HEK293 (cell line): Measurements from ENCODE around the gene RNPEP.

Experiments used
- CTCF ChIA-PET: fragments of 350-600 bp; formaldehyde crosslinking; extraction: SDS; loops from one replicate; lab custom pipeline; 2021; ENCODE audit warnings: antibody characterized with exemption; lab: Yijun Ruan, JAX
- POLR2A ChIA-PET: fragments of 300-600 bp; formaldehyde crosslinking; extraction: SDS; loops from one replicate; lab custom pipeline; 2020; ENCODE audit warnings: antibody characterized with exemption, inconsistent platforms; lab: Yijun Ruan, JAX
- H3K27ac ChIP-seq: fragments of 200-500 bp; sonication (Bioruptor generic); 2 replicates; pipeline ENCODE4 v1.5.1; 2014; ENCODE audit warnings: low read depth, low read length, control low read depth, inconsistent platforms; ENCODE audit errors: extremely low read depth
- H3K36me3 ChIP-seq, 2 experiments: fragments of 200-500 bp in 1 of 2; sonication (Bioruptor generic) in 1 of 2; 1 replicate in 1 of 2; 2 replicates in 1 of 2; pipeline ENCODE4 v1.5.1; 2014 to 2017; ENCODE audit warnings: inconsistent platforms in 2 of 2, low read length in 2 of 2; ENCODE audit not compliant: control insufficient read depth in 2 of 2, insufficient read depth in 1 of 2
- H3K4me1 ChIP-seq: fragments of 200-500 bp; sonication (Bioruptor generic); 2 replicates; pipeline ENCODE4 v1.5.1; 2014; ENCODE audit warnings: mild to moderate bottlenecking, low read length, inconsistent platforms; ENCODE audit not compliant: control insufficient read depth, insufficient read depth
- H3K4me3 ChIP-seq: 2 replicates; pipeline ENCODE4 v1.5.1; 2011; ENCODE audit warnings: low read depth, mild to moderate bottlenecking, control low read depth, low read length, moderate library complexity
- H3K9me3 ChIP-seq: fragments of 200-500 bp; sonication (Bioruptor generic); 2 replicates; pipeline ENCODE4 v1.5.1; 2014; ENCODE audit warnings: low read depth, low read length, inconsistent platforms; ENCODE audit not compliant: control insufficient read depth, insufficient read depth
- BCL11A ChIP-seq: fragments of 450-650 bp; formaldehyde crosslinking; IDR thresholded peaks from 2 replicates; pipeline ENCODE4 v1.5.1; 2016; ENCODE audit warnings: low read depth, missing biosample characterization, missing genetic modification characterization
- ZBTB17 ChIP-seq: fragments of 450-650 bp; formaldehyde crosslinking; IDR thresholded peaks from 2 replicates; pipeline ENCODE4 v1.5.1; 2016; ENCODE audit warnings: missing biosample characterization, missing genetic modification characterization
- ZBTB26 ChIP-seq: fragments of 450-650 bp; formaldehyde crosslinking; optimal IDR thresholded peaks from 2 replicates; pipeline ENCODE3; 2016; ENCODE audit warnings: missing biosample characterization, mild to moderate bottlenecking, missing genetic modification characterization
- ZBTB48 ChIP-seq: fragments of 450-650 bp; formaldehyde crosslinking; IDR thresholded peaks from 2 replicates; pipeline ENCODE4 v1.5.1; 2016; ENCODE audit warnings: missing biosample characterization, missing genetic modification characterization
- ZNF121 ChIP-seq: fragments of 450-650 bp; formaldehyde crosslinking; IDR thresholded peaks from 2 replicates; pipeline ENCODE4 v1.5.1; 2016; ENCODE audit warnings: missing biosample characterization, missing genetic modification characterization
- ZNF132 ChIP-seq: fragments of 450-650 bp; formaldehyde crosslinking; IDR thresholded peaks from 2 replicates; pipeline ENCODE4 v1.5.1; 2017; ENCODE audit warnings: missing biosample characterization, missing genetic modification characterization, borderline replicate concordance
- ZNF280C ChIP-seq: fragments of 450-650 bp; formaldehyde crosslinking; IDR thresholded peaks from 2 replicates; pipeline ENCODE4 v1.5.1; 2016; ENCODE audit warnings: missing biosample characterization, missing genetic modification characterization
- ZNF366 ChIP-seq: fragments of 450-650 bp; formaldehyde crosslinking; conservative IDR thresholded peaks from 2 replicates; pipeline ENCODE4 v1.5.1; 2016; ENCODE audit warnings: missing biosample characterization, missing genetic modification characterization
- ZNF398 ChIP-seq: fragments of 450-650 bp; formaldehyde crosslinking; IDR thresholded peaks from 2 replicates; pipeline ENCODE4 v1.5.1; 2017; ENCODE audit warnings: missing biosample characterization, missing genetic modification characterization
- ZNF549 ChIP-seq: fragments of 450-650 bp; IDR thresholded peaks from 2 replicates; pipeline ENCODE4 v1.5.1; 2018; ENCODE audit warnings: missing biosample characterization, missing genetic modification characterization, mild to moderate bottlenecking, inconsistent platforms, moderate library complexity
- ZNF580 ChIP-seq: fragments of 450-650 bp; formaldehyde crosslinking; IDR thresholded peaks from 2 replicates; pipeline ENCODE4 v1.5.1; 2016; ENCODE audit warnings: missing biosample characterization, missing genetic modification characterization
- ZNF621 ChIP-seq: fragments of 450-650 bp; formaldehyde crosslinking; IDR thresholded peaks from 2 replicates; pipeline ENCODE4 v1.5.1; 2017; ENCODE audit warnings: missing biosample characterization, missing genetic modification characterization
- ZNF776 ChIP-seq: fragments of 450-650 bp; formaldehyde crosslinking; IDR thresholded peaks from 2 replicates; pipeline ENCODE4 v1.5.0; 2017; ENCODE audit warnings: missing biosample characterization, missing genetic modification characterization, borderline replicate concordance
- ZSCAN23 ChIP-seq: fragments of 450-650 bp; formaldehyde crosslinking; IDR thresholded peaks from 2 replicates; pipeline ENCODE4 v1.5.1; 2016; ENCODE audit warnings: missing biosample characterization, missing genetic modification characterization
- TF ChIP-seq, protein P1 (sequence below): fragments of 450-650 bp; formaldehyde crosslinking; IDR thresholded peaks from 2 replicates; pipeline ENCODE4 v1.5.1; 2016; ENCODE audit warnings: missing biosample characterization, missing genetic modification characterization

Gene RNPEP

DNA sequence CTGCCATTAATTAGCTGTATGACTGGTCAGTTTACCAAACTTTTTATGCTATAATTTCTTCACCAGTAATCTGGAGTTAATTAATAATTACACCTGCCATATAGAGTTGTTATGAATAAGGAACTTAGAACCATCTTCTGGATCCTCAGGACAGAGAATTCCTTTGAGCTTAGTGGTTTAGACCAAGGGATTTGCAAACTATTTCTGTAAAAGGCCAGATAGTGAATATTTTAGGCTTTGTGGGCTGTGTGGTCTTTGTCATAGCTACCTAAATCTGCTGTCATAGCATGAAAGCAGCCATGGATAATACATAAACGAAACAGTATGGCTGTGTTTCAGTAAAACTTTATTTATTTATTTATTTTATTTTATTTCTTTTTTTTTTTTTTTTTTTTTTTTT, 18.2 kb upstream of the RNPEP start (continued):
- TF ChIP-seq ZNF398 (tag by site-specific recombination) (no peak), ZNF132 (no peak)

DNA sequence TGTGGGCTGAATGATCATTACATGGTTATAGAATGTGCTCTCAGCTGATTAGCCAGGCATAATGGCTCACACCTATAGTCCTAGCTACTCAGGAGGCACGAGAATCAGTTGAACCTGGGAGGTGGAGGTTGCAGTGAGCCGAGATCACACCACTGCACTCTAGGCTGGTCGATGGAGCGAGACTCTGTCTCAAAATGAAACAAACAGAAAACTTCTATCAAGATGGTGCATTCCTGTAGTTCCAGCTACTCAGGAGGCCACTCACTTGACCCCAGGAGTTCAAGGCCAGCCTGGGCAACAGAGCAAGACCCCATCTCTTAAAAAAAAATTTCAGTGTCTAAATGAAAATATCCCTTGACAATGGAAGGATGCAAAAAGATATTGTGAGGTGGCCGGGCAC, 16.3 kb upstream of the RNPEP start:
- no peak overlapping the region for H3K27ac ChIP-seq
- H3K36me3 ChIP-seq, result peaks cover 52 to 85% of the 10 kb centered on the region in 2 experiments
- TF ChIP-seq BCL11A (tag by site-specific recombination) (no peak), ZBTB48 (no peak), ZNF580 (tag by site-specific recombination) (no peak), ZNF621 (no peak), ZNF121 (peak; percentile 88; the same call in 1 of the 2 replicates), ZBTB26 (no peak), ZNF280C (tag by site-specific recombination) (no peak), ZNF366 (tag by site-specific recombination) (no peak), ZNF549 (tag by site-specific recombination) (no peak)
- ChIA-PET CTCF (interaction anchor here (1.1 to 5.1 kb wide), 3 partner anchors 21 to 73 kb away, joined by 3 to 30 read pairs (median 4); no protein-coding TSS in a partner anchor), POLR2A (no interaction called here)
- H3K4me1 ChIP-seq, result peaks cover 10% of the 10 kb centered on the region
- H3K9me3 ChIP-seq, result no peaks in the 10 kb centered on the region
- H3K4me3 ChIP-seq, result no peak overlapping the region

- CTCF ChIA-PET, result interaction anchor here (0.6 to 3.4 kb wide), 4 partner anchors 14 to 91 kb away, joined by 4 to 17 read pairs (median 8); no protein-coding TSS in a partner anchor
- POLR2A ChIA-PET, result interaction anchor here (0.7 to 0.8 kb wide), 2 partner anchors 72 to 670 kb away, joined by 3 read pairs; no protein-coding TSS in a partner anchor
- H3K4me3 ChIP-seq, result no peak overlapping the region
- peaks cover 13% of the 10 kb centered on the region for H3K4me1 ChIP-seq
- TF ChIP-seq, protein P1, sequence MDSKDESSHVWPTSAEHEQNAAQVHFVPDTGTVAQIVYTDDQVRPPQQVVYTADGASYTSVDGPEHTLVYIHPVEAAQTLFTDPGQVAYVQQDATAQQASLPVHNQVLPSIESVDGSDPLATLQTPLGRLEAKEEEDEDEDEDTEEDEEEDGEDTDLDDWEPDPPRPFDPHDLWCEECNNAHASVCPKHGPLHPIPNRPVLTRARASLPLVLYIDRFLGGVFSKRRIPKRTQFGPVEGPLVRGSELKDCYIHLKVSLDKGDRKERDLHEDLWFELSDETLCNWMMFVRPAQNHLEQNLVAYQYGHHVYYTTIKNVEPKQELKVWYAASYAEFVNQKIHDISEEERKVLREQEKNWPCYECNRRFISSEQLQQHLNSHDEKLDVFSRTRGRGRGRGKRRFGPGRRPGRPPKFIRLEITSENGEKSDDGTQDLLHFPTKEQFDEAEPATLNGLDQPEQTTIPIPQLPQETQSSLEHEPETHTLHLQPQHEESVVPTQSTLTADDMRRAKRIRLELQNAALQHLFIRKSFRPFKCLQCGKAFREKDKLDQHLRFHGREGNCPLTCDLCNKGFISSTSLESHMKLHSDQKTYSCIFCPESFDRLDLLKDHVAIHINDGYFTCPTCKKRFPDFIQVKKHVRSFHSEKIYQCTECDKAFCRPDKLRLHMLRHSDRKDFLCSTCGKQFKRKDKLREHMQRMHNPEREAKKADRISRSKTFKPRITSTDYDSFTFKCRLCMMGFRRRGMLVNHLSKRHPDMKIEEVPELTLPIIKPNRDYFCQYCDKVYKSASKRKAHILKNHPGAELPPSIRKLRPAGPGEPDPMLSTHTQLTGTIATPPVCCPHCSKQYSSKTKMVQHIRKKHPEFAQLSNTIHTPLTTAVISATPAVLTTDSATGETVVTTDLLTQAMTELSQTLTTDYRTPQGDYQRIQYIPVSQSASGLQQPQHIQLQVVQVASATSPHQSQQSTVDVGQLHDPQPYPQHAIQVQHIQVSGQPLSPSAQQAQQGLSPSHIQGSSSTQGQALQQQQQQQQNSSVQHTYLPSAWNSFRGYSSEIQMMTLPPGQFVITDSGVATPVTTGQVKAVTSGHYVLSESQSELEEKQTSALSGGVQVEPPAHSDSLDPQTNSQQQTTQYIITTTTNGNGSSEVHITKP (tag by site-specific recombination), result 0 out of 2 replicates have a peak, but pooled peaks have one; percentile 17
- TF ChIP-seq ZNF776 (tag by site-specific recombination) (no peak), ZSCAN23 (0 out of 2 replicates have a peak, but pooled peaks have one; percentile 45), ZBTB17 (tag by site-specific recombination) (peak; percentile 35; the same call in 1 of the 2 replicates)
- peaks cover 35 to 63% of the 10 kb centered on the region in 2 experiments for H3K36me3 ChIP-seq
- no peak overlapping the region for H3K27ac ChIP-seq
- no peaks in the 10 kb centered on the region for H3K9me3 ChIP-seq
Measured at GRCh38 chr1:201968202-201968925, 14.1 kb upstream of the RNPEP start.
